HG03196 (cell line): ENCODE data around the gene MAG.

Experiments
- ATAC-seq: cut with Tn5 transposase; IDR thresholded peaks from one replicate; pipeline ENCODE4 v1.9.1; 2021; ENCODE audit not compliant: unreplicated experiment

Gene MAG

GRCh38 chr19:35291916-35292315, at the start of gene MAG:
TSS of gene MAG (plus strand) at chr19:35292161. CDS start at chr19:35295409, 3,248 bp downstream.
- ATAC-seq: no peak

GRCh38 chr19:35246466-35247092, 45.4 kb upstream of the MAG start:
- no peak for ATAC-seq

GRCh38 chr19:35247526-35248309, 44.2 kb upstream of the MAG start:
- peak; percentile 37 for ATAC-seq

GRCh38 chr19:35248310-35249145, 43.4 kb upstream of the MAG start, which contains the start of gene LSR:
TSS of gene LSR (plus strand) at chr19:35249002. CDS start at chr19:35249023, 21 bp downstream.
- ATAC-seq: peak; percentile 65

- ATAC-seq: peak; percentile 2
These were observed 42.7 kb upstream of the MAG start for GRCh38 chr19:35249146-35249847.

GRCh38 chr19:35249848-35250711, 41.9 kb upstream of the MAG start:
- ATAC-seq: no peak

- ATAC-seq: no peak
These were observed 40.5 kb upstream of the MAG start for GRCh38 chr19:35251456-35251855.

GRCh38 chr19:35253316-35254286, 38.4 kb upstream of the MAG start:
- no peak for ATAC-seq

- no peak for ATAC-seq
These were observed 37.3 kb upstream of the MAG start for GRCh38 chr19:35254341-35255297.

- no peak for ATAC-seq
These were observed 35.4 kb upstream of the MAG start for GRCh38 chr19:35256566-35256965.

GRCh38 chr19:35257113-35257461, 34.9 kb upstream of the MAG start:
- ATAC-seq: no peak

GRCh38 chr19:35260694-35261304, 31.2 kb upstream of the MAG start:
- no peak for ATAC-seq

GRCh38 chr19:35261356-35262100, 30.4 kb upstream of the MAG start:
- ATAC-seq: no peak

- no peak for ATAC-seq
These were observed 29.7 kb upstream of the MAG start for GRCh38 chr19:35262101-35262761.

- no peak for ATAC-seq
These were observed 27.5 kb upstream of the MAG start for GRCh38 chr19:35264268-35265125.
